ENCODE measurements around the gene ZFP3.
"Not testable (repeated sequence)": the region's sequence is repeated elsewhere in the genome, so short reads cannot be mapped to it uniquely, and the experiment has no call there.

The ZFP3 gene

GRCh38 chr17:5078106-5079028, at the start of gene ZFP3:
Gene ZFP3 (plus strand): TSS chr17:5078467. CDS start chr17:5091505, 13,038 bp downstream.
- peaks cover 7 to 10% of the 10 kb centered on the region in 2 donors for H3K9me3 ChIP-seq (ENCODE audit: control insufficient read depth in 1 of 2, low read length in 2 of 2)
- no peaks in the 10 kb centered on the region for H3K27me3 ChIP-seq (ENCODE audit: control insufficient read depth in 1 of 2, insufficient read depth in 2 of 2, low read length in 2 of 2)
- H3K4me3 ChIP-seq (ENCODE audit: low read depth in 1 of 2, low read length in 2 of 2), result peak within 1 kb of the TSS; percentile 85 to 98
- H3K9ac ChIP-seq (ENCODE audit: low read depth in 1 of 2, low read length in 2 of 2), result peak within 1 kb of the TSS; percentile 86 to 92
- peaks cover 5 to 16% of the 10 kb centered on the region in 2 donors for H3K4me1 ChIP-seq (ENCODE audit: control insufficient read depth in 1 of 2, insufficient read depth in 2 of 2, low read length in 2 of 2)
- H3K27ac ChIP-seq (ENCODE audit: low read depth, low read length), result peak within 1 kb of the TSS; percentile 89
- peaks cover 6 to 12% of the 10 kb centered on the region in 2 donors for H3K36me3 ChIP-seq (ENCODE audit: control insufficient read depth in 1 of 2, insufficient read depth in 2 of 2, low read length in 2 of 2)

GRCh38 chr17:5030168-5030567, 48.1 kb upstream of the ZFP3 start:
- not testable (repeated sequence) for H3K36me3 ChIP-seq (ENCODE audit: control insufficient read depth in 1 of 2, insufficient read depth in 2 of 2, low read length in 2 of 2); H3K27me3 ChIP-seq (ENCODE audit: control insufficient read depth in 1 of 2, insufficient read depth in 2 of 2, low read length in 2 of 2); H3K4me3 ChIP-seq (ENCODE audit: low read depth in 1 of 2, low read length in 2 of 2); H3K9ac ChIP-seq (ENCODE audit: low read depth in 1 of 2, low read length in 2 of 2); H3K9me3 ChIP-seq (ENCODE audit: control insufficient read depth in 1 of 2, low read length in 2 of 2); H3K27ac ChIP-seq (ENCODE audit: low read depth, low read length)
- H3K4me1 ChIP-seq (ENCODE audit: control insufficient read depth in 1 of 2, insufficient read depth in 2 of 2, low read length in 2 of 2), result peaks cover 16 to 23% of the 10 kb centered on the region in 2 donors

GRCh38 chr17:5031365-5032082, 46.7 kb upstream of the ZFP3 start:
- no peaks in the 10 kb centered on the region for H3K9me3 ChIP-seq (ENCODE audit: control insufficient read depth in 1 of 2, low read length in 2 of 2)
- no peaks in the 10 kb centered on the region for H3K27me3 ChIP-seq (ENCODE audit: control insufficient read depth in 1 of 2, insufficient read depth in 2 of 2, low read length in 2 of 2)
- H3K4me1 ChIP-seq (ENCODE audit: control insufficient read depth in 1 of 2, insufficient read depth in 2 of 2, low read length in 2 of 2), result peaks cover 16 to 25% of the 10 kb centered on the region in 2 donors
- no peaks in the 10 kb centered on the region for H3K36me3 ChIP-seq (ENCODE audit: control insufficient read depth in 1 of 2, insufficient read depth in 2 of 2, low read length in 2 of 2)
- H3K9ac ChIP-seq (ENCODE audit: low read depth in 1 of 2, low read length in 2 of 2), result peak overlapping the region; percentile 35 to 61
- no peak overlapping the region for H3K27ac ChIP-seq (ENCODE audit: low read depth, low read length)
- H3K4me3 ChIP-seq (ENCODE audit: low read depth in 1 of 2, low read length in 2 of 2), result peak overlapping the region; percentile 57 to 69

GRCh38 chr17:5032865-5033264, 45.4 kb upstream of the ZFP3 start:
- Histone ChIP-seq H3K4me1 (ENCODE audit: control insufficient read depth in 1 of 2, insufficient read depth in 2 of 2, low read length in 2 of 2) (peaks cover 16 to 25% of the 10 kb centered on the region in 2 donors), H3K9me3 (ENCODE audit: control insufficient read depth in 1 of 2, low read length in 2 of 2) (no peaks in the 10 kb centered on the region), H3K4me3 (ENCODE audit: low read depth in 1 of 2, low read length in 2 of 2) (peak overlapping the region in 1 of 2 donors; percentile 55), H3K36me3 (ENCODE audit: control insufficient read depth in 1 of 2, insufficient read depth in 2 of 2, low read length in 2 of 2) (no peaks in the 10 kb centered on the region), H3K9ac (ENCODE audit: low read depth in 1 of 2, low read length in 2 of 2) (no peak overlapping the region), H3K27ac (ENCODE audit: low read depth, low read length) (no peak overlapping the region), H3K27me3 (ENCODE audit: control insufficient read depth in 1 of 2, insufficient read depth in 2 of 2, low read length in 2 of 2) (no peaks in the 10 kb centered on the region)

- Histone ChIP-seq H3K9ac (ENCODE audit: low read depth in 1 of 2, low read length in 2 of 2) (peak overlapping the region in 1 of 2 donors; percentile 39), H3K4me1 (ENCODE audit: control insufficient read depth in 1 of 2, insufficient read depth in 2 of 2, low read length in 2 of 2) (peaks cover 16 to 25% of the 10 kb centered on the region in 2 donors), H3K9me3 (ENCODE audit: control insufficient read depth in 1 of 2, low read length in 2 of 2) (no peaks in the 10 kb centered on the region), H3K27ac (ENCODE audit: low read depth, low read length) (no peak overlapping the region), H3K4me3 (ENCODE audit: low read depth in 1 of 2, low read length in 2 of 2) (peak overlapping the region; percentile 55 to 65), H3K27me3 (ENCODE audit: control insufficient read depth in 1 of 2, insufficient read depth in 2 of 2, low read length in 2 of 2) (no peaks in the 10 kb centered on the region), H3K36me3 (ENCODE audit: control insufficient read depth in 1 of 2, insufficient read depth in 2 of 2, low read length in 2 of 2) (no peaks in the 10 kb centered on the region)
Observed at GRCh38 chr17:5033352-5034015, 44.8 kb upstream of the ZFP3 start.

GRCh38 chr17:5034063-5034462, 44.2 kb upstream of the ZFP3 start:
- H3K9ac ChIP-seq (ENCODE audit: low read depth in 1 of 2, low read length in 2 of 2), result peak overlapping the region; percentile 39 to 46
- H3K27ac ChIP-seq (ENCODE audit: low read depth, low read length), result no peak overlapping the region
- peaks cover 16 to 25% of the 10 kb centered on the region in 2 donors for H3K4me1 ChIP-seq (ENCODE audit: control insufficient read depth in 1 of 2, insufficient read depth in 2 of 2, low read length in 2 of 2)
- no peaks in the 10 kb centered on the region for H3K27me3 ChIP-seq (ENCODE audit: control insufficient read depth in 1 of 2, insufficient read depth in 2 of 2, low read length in 2 of 2)
- H3K36me3 ChIP-seq (ENCODE audit: control insufficient read depth in 1 of 2, insufficient read depth in 2 of 2, low read length in 2 of 2), result no peaks in the 10 kb centered on the region
- peak overlapping the region; percentile 55 to 65 for H3K4me3 ChIP-seq (ENCODE audit: low read depth in 1 of 2, low read length in 2 of 2)
- H3K9me3 ChIP-seq (ENCODE audit: control insufficient read depth in 1 of 2, low read length in 2 of 2), result no peaks in the 10 kb centered on the region

- Histone ChIP-seq H3K4me1 (ENCODE audit: control insufficient read depth in 1 of 2, insufficient read depth in 2 of 2, low read length in 2 of 2) (peaks cover 16 to 25% of the 10 kb centered on the region in 2 donors), H3K4me3 (ENCODE audit: low read depth in 1 of 2, low read length in 2 of 2) (peak overlapping the region; percentile 55 to 65), H3K9me3 (ENCODE audit: control insufficient read depth in 1 of 2, low read length in 2 of 2) (no peaks in the 10 kb centered on the region), H3K36me3 (ENCODE audit: control insufficient read depth in 1 of 2, insufficient read depth in 2 of 2, low read length in 2 of 2) (no peaks in the 10 kb centered on the region), H3K9ac (ENCODE audit: low read depth in 1 of 2, low read length in 2 of 2) (peak overlapping the region; percentile 43 to 48), H3K27me3 (ENCODE audit: control insufficient read depth in 1 of 2, insufficient read depth in 2 of 2, low read length in 2 of 2) (no peaks in the 10 kb centered on the region), H3K27ac (ENCODE audit: low read depth, low read length) (no peak overlapping the region)
Observed at GRCh38 chr17:5034651-5035050, 43.6 kb upstream of the ZFP3 start.

GRCh38 chr17:5035315-5035714, 43.0 kb upstream of the ZFP3 start, which contains the start of gene SLC52A1:
Gene SLC52A1 (minus strand): TSS chr17:5035426. CDS start chr17:5034606, 820 bp downstream.
- Histone ChIP-seq H3K36me3 (ENCODE audit: control insufficient read depth in 1 of 2, insufficient read depth in 2 of 2, low read length in 2 of 2) (no peaks in the 10 kb centered on the region), H3K9me3 (ENCODE audit: control insufficient read depth in 1 of 2, low read length in 2 of 2) (no peaks in the 10 kb centered on the region), H3K27me3 (ENCODE audit: control insufficient read depth in 1 of 2, insufficient read depth in 2 of 2, low read length in 2 of 2) (no peaks in the 10 kb centered on the region), H3K4me1 (ENCODE audit: control insufficient read depth in 1 of 2, insufficient read depth in 2 of 2, low read length in 2 of 2) (peaks cover 15 to 25% of the 10 kb centered on the region in 2 donors), H3K9ac (ENCODE audit: low read depth in 1 of 2, low read length in 2 of 2) (peak within 1 kb of the TSS; percentile 48 to 51), H3K4me3 (ENCODE audit: low read depth in 1 of 2, low read length in 2 of 2) (peak within 1 kb of the TSS; percentile 55 to 65), H3K27ac (ENCODE audit: low read depth, low read length) (no peak within 1 kb of the TSS)

- H3K36me3 ChIP-seq (ENCODE audit: control insufficient read depth in 1 of 2, insufficient read depth in 2 of 2, low read length in 2 of 2), result no peaks in the 10 kb centered on the region
- peak overlapping the region; percentile 58 to 62 for H3K4me3 ChIP-seq (ENCODE audit: low read depth in 1 of 2, low read length in 2 of 2)
- H3K9me3 ChIP-seq (ENCODE audit: control insufficient read depth in 1 of 2, low read length in 2 of 2), result no peaks in the 10 kb centered on the region
- H3K27me3 ChIP-seq (ENCODE audit: control insufficient read depth in 1 of 2, insufficient read depth in 2 of 2, low read length in 2 of 2), result no peaks in the 10 kb centered on the region
- H3K27ac ChIP-seq (ENCODE audit: low read depth, low read length), result peak overlapping the region; percentile 30
- peaks cover 18 to 21% of the 10 kb centered on the region in 2 donors for H3K4me1 ChIP-seq (ENCODE audit: control insufficient read depth in 1 of 2, insufficient read depth in 2 of 2, low read length in 2 of 2)
- peak overlapping the region; percentile 26 to 57 for H3K9ac ChIP-seq (ENCODE audit: low read depth in 1 of 2, low read length in 2 of 2)
Observed at GRCh38 chr17:5042157-5043022, 35.9 kb upstream of the ZFP3 start.

Data from duodenal mucosa (tissue), 2 donors.